K562 (cell line): ENCODE data around the gene MBD6.

Experiments used
- MXD1 ChIP-seq: fragments of 250-450 bp; sonication (Bioruptor Pico); IDR thresholded peaks from 2 replicates; pipeline ENCODE4 v1.8.0; 2021; ENCODE audit warnings: borderline replicate concordance, mild to moderate bottlenecking, moderate library complexity; ENCODE audit not compliant: poor library complexity, severe bottlenecking
- POLR2A ChIP-seq: fragments of 450-650 bp; conservative IDR thresholded peaks from 2 replicates; pipeline ENCODE4 v1.6.1; 2016
- POLR2AphosphoS5 ChIP-seq: IDR thresholded peaks from 2 replicates; pipeline ENCODE4 v1.6.1; 2011; ENCODE audit warnings: mild to moderate bottlenecking, low read depth, low read length, moderate library complexity; ENCODE audit not compliant: control insufficient read depth, insufficient read depth
- RFX5 ChIP-seq: IDR thresholded peaks from 2 replicates; pipeline ENCODE4 v1.6.1; 2011; ENCODE audit warnings: low read depth, mild to moderate bottlenecking, improper control_type of control experiment, low read length
- TF ChIP-seq, protein P1 (sequence below): fragments of 250-450 bp; sonication (Bioruptor Pico); IDR thresholded peaks from 2 replicates; pipeline ENCODE4 v1.8.0; 2022; ENCODE audit warnings: moderate library complexity, mild to moderate bottlenecking, inconsistent platforms

GRCh38 chr12:57552306-57552651, 29.7 kb downstream of the MBD6 start:
- no peak for TF ChIP-seq RFX5
- TF ChIP-seq POLR2A: no peak
- no peak for TF ChIP-seq MXD1 (CRISPR knock-in tag)
- peak; percentile 96 for TF ChIP-seq POLR2AphosphoS5
- TF ChIP-seq, protein P1, sequence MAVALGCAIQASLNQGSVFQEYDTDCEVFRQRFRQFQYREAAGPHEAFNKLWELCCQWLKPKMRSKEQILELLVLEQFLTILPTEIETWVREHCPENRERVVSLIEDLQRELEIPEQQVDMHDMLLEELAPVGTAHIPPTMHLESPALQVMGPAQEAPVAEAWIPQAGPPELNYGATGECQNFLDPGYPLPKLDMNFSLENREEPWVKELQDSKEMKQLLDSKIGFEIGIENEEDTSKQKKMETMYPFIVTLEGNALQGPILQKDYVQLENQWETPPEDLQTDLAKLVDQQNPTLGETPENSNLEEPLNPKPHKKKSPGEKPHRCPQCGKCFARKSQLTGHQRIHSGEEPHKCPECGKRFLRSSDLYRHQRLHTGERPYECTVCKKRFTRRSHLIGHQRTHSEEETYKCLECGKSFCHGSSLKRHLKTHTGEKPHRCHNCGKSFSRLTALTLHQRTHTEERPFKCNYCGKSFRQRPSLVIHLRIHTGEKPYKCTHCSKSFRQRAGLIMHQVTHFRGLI: no peak
